Liver (tissue), 9 donors: ENCODE measurements around the gene CD96. TPM values are rescaled to one million over a fixed set of nuclear protein-coding genes. Genes with fewer than 3 reads are reported as not detected.

ENCODE experiments used
- DNase-seq: peaks from one replicate; pipeline ENCODE4 v3.0.0-alpha.2; 2017; ENCODE audit warnings: low spot score
- H3K27ac ChIP-seq, 2 donors: one replicate each; pipeline ENCODE4 v1.7.0; 2013; ENCODE audit warnings: inconsistent platforms in 2 of 2, low read length in 2 of 2, control low read depth in 1 of 2, low read depth in 1 of 2, mild to moderate bottlenecking in 1 of 2
- H3K27me3 ChIP-seq, 4 donors: one replicate each; pipeline versions ENCODE4 v1.6.1 to v1.7.0; 2013; ENCODE audit warnings: low read length in 3 of 4, inconsistent platforms in 1 of 4, mild to moderate bottlenecking in 1 of 4, moderate library complexity in 1 of 4; ENCODE audit not compliant: control insufficient read depth in 4 of 4, insufficient read depth in 4 of 4
- H3K36me3 ChIP-seq, 4 donors: one replicate each; pipeline versions ENCODE4 v1.6.1 to v1.7.0; 2013; ENCODE audit warnings: low read length in 3 of 4, mild to moderate bottlenecking in 3 of 4, low read depth in 1 of 4, moderate library complexity in 1 of 4; ENCODE audit not compliant: control insufficient read depth in 4 of 4, insufficient read depth in 3 of 4
- H3K4me1 ChIP-seq, 4 donors: one replicate each; pipeline versions ENCODE4 v1.6.1 to v1.7.0; 2013; ENCODE audit warnings: low read length in 3 of 4, mild to moderate bottlenecking in 3 of 4, moderate library complexity in 1 of 4; ENCODE audit not compliant: control insufficient read depth in 4 of 4, insufficient read depth in 4 of 4
- H3K4me3 ChIP-seq, 3 donors: one replicate each; pipeline versions ENCODE4 v1.6.1 to v1.7.0; 2013; ENCODE audit warnings: low read length in 3 of 3, control low read depth in 1 of 3, low read depth in 1 of 3, mild to moderate bottlenecking in 1 of 3
- H3K9ac ChIP-seq, 2 donors: one replicate each; pipeline ENCODE4 v1.7.0; 2013; ENCODE audit warnings: low read length in 2 of 2, mild to moderate bottlenecking in 2 of 2, moderate library complexity in 2 of 2, control low read depth in 1 of 2, low read depth in 1 of 2
- H3K9me3 ChIP-seq, 4 donors: one replicate each; pipeline versions ENCODE4 v1.6.1 to v1.7.0; 2013; ENCODE audit warnings: low read length in 3 of 4; ENCODE audit not compliant: control insufficient read depth in 4 of 4
- ATF3 ChIP-seq: IDR thresholded peaks from 2 replicates; pipeline ENCODE4 v1.6.1; 2016; ENCODE audit warnings: antibody characterized with exemption
- EGR1 ChIP-seq, 2 donors: IDR thresholded peaks; 2 replicates each; pipeline ENCODE4 v1.6.1; 2016 to 2018; ENCODE audit warnings: antibody characterized with exemption in 2 of 2, low read depth in 2 of 2
- FOXA1 ChIP-seq: IDR thresholded peaks from 2 replicates; pipeline ENCODE4 v1.6.1; 2016; ENCODE audit warnings: antibody characterized with exemption
- FOXA2 ChIP-seq: IDR thresholded peaks from 2 replicates; pipeline ENCODE4 v1.6.1; 2016; ENCODE audit warnings: antibody characterized with exemption
- GABPA ChIP-seq, 2 donors: IDR thresholded peaks in 1 of 2; conservative IDR thresholded peaks in 1 of 2; 2 replicates each; pipeline ENCODE4 v1.6.1; 2016; ENCODE audit warnings: antibody characterized with exemption in 2 of 2, mild to moderate bottlenecking in 1 of 2, moderate library complexity in 1 of 2
- HNF4A ChIP-seq, 2 donors: conservative IDR thresholded peaks; 2 replicates each; pipeline ENCODE4 v1.6.1; 2016; ENCODE audit warnings: antibody characterized with exemption in 2 of 2, mild to moderate bottlenecking in 2 of 2
- HNF4G ChIP-seq: IDR thresholded peaks from 2 replicates; pipeline ENCODE4 v1.6.1; 2016; ENCODE audit warnings: antibody characterized with exemption
- JUND ChIP-seq, 2 donors: IDR thresholded peaks; 2 replicates each; pipeline ENCODE4 v1.6.1; 2016; ENCODE audit warnings: antibody characterized with exemption in 2 of 2
- NR2F2 ChIP-seq: IDR thresholded peaks from 2 replicates; pipeline ENCODE4 v1.6.1; 2016; ENCODE audit warnings: antibody characterized with exemption
- RAD21 ChIP-seq, 2 donors: IDR thresholded peaks; 2 replicates each; pipeline ENCODE4 v1.6.1; 2016; ENCODE audit warnings: antibody characterized with exemption in 2 of 2, mild to moderate bottlenecking in 2 of 2
- RXRA ChIP-seq, 2 donors: IDR thresholded peaks; 2 replicates each; pipeline ENCODE4 v1.6.1; 2017 to 2018; ENCODE audit warnings: antibody characterized with exemption in 2 of 2, mild to moderate bottlenecking in 1 of 2
- SP1 ChIP-seq: IDR thresholded peaks from 2 replicates; pipeline ENCODE4 v1.6.1; 2018; ENCODE audit warnings: antibody characterized with exemption, mild to moderate bottlenecking
- TAF1 ChIP-seq: conservative IDR thresholded peaks from 2 replicates; pipeline ENCODE4 v1.6.1; 2016; ENCODE audit warnings: antibody characterized with exemption, mild to moderate bottlenecking
- YY1 ChIP-seq: IDR thresholded peaks from 2 replicates; pipeline ENCODE4 v1.6.1; 2016; ENCODE audit warnings: antibody characterized with exemption, mild to moderate bottlenecking
- ZBTB33 ChIP-seq: IDR thresholded peaks from 2 replicates; pipeline ENCODE4 v1.6.1; 2016; ENCODE audit warnings: antibody characterized with exemption
- WGBS: extraction: QIAGEN DNeasy Blood & Tissue Kit; methylation state at CpG from one replicate; pipeline ENCODE4 v1.1.7; 2013; 5-methylcytosine and 5-hydroxymethylcytosine counted together
- polyA plus RNA-seq, 2 donors: library from polyadenylated mRNA; stranded (reverse) in 1 of 2; unstranded in 1 of 2; fragments of 200-250 nt in 1 of 2; fragments of >200 nt in 1 of 2; fragmentation: Nextera tagmentation in 1 of 2; extraction: Ambion mirVana in 1 of 2; gene quantifications; one replicate each; pipeline versions ENCODE4 v1.2.1 to v1.2.3, GENCODE V29; 2013 to 2015
- total RNA-seq, 2 donors: library from RNA; depleted of rRNA; stranded (reverse); fragments of >200 nt; gene quantifications; one replicate each; pipeline ENCODE4 v1.2.3, GENCODE V29; 2014
- TF ChIP-seq, protein P1 (sequence below): IDR thresholded peaks from 2 replicates; pipeline ENCODE4 v1.6.1; 2016; ENCODE audit warnings: antibody characterized with exemption, mild to moderate bottlenecking
- TF ChIP-seq, protein P2 (sequence below): IDR thresholded peaks from 2 replicates; pipeline ENCODE4 v1.6.1; 2016; ENCODE audit warnings: antibody characterized with exemption
- TF ChIP-seq, protein P3 (sequence below): fragments of 150-350 bp; IDR thresholded peaks from 2 replicates; pipeline ENCODE4 v1.5.1; 2017; ENCODE audit warnings: improper control_type of control experiment, low read depth, low read length; ENCODE audit not compliant: missing input control
- donor health status: healthy.
- donor health status: healthy.
- donor health status: healthy.
- donor health status: healthy.
- donor health status: healthy.

Gene CD96
- total and polyA plus RNA-seq, 4 donors = 0.46 to 2.7 (median 0.92) TPM

GRCh38 chr3:111538111-111538510 lies 3.9 kb upstream of the CD96 start:
- Histone ChIP-seq H3K27me3 (no peaks in the 10 kb centered on the region), H3K4me1 (peaks cover 0 to 9% (median 3%) of the 10 kb centered on the region in 4 donors), H3K9ac (no peak overlapping the region), H3K9me3 (no peaks in the 10 kb centered on the region), H3K36me3 (no peaks in the 10 kb centered on the region), H3K4me3 (no peak overlapping the region), H3K27ac (no peak overlapping the region)
- WGBS = 100% methylated on average over 1 of the region's 1 CpG
- TF ChIP-seq EGR1 (IDR thresholded peaks at IDR 0.05; ENCODE audit: low read depth in 2 of 2) (no peak), YY1 (no peak), RXRA (IDR thresholded peaks at IDR 0.05) (no peak), FOXA1 (no peak), FOXA2 (no peak), ATF3 (no peak), RAD21 (IDR thresholded peaks at IDR 0.05) (no peak), HNF4G (no peak), HNF4A (conservative IDR thresholded peaks at IDR 0.05) (no peak), SP1 (no peak), GABPA (IDR thresholded peaks at IDR 0.05 in 1 of 2, conservative IDR thresholded peaks at IDR 0.05 in 1 of 2) (no peak), ZBTB33 (no peak), NR2F2 (no peak), TAF1 (no peak), JUND (IDR thresholded peaks at IDR 0.05) (no peak)
- TF ChIP-seq, protein P1, sequence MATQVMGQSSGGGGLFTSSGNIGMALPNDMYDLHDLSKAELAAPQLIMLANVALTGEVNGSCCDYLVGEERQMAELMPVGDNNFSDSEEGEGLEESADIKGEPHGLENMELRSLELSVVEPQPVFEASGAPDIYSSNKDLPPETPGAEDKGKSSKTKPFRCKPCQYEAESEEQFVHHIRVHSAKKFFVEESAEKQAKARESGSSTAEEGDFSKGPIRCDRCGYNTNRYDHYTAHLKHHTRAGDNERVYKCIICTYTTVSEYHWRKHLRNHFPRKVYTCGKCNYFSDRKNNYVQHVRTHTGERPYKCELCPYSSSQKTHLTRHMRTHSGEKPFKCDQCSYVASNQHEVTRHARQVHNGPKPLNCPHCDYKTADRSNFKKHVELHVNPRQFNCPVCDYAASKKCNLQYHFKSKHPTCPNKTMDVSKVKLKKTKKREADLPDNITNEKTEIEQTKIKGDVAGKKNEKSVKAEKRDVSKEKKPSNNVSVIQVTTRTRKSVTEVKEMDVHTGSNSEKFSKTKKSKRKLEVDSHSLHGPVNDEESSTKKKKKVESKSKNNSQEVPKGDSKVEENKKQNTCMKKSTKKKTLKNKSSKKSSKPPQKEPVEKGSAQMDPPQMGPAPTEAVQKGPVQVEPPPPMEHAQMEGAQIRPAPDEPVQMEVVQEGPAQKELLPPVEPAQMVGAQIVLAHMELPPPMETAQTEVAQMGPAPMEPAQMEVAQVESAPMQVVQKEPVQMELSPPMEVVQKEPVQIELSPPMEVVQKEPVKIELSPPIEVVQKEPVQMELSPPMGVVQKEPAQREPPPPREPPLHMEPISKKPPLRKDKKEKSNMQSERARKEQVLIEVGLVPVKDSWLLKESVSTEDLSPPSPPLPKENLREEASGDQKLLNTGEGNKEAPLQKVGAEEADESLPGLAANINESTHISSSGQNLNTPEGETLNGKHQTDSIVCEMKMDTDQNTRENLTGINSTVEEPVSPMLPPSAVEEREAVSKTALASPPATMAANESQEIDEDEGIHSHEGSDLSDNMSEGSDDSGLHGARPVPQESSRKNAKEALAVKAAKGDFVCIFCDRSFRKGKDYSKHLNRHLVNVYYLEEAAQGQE = no peak
- TF ChIP-seq, protein P2, sequence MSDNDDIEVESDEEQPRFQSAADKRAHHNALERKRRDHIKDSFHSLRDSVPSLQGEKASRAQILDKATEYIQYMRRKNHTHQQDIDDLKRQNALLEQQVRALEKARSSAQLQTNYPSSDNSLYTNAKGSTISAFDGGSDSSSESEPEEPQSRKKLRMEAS = no peak
- TF ChIP-seq, protein P3, sequence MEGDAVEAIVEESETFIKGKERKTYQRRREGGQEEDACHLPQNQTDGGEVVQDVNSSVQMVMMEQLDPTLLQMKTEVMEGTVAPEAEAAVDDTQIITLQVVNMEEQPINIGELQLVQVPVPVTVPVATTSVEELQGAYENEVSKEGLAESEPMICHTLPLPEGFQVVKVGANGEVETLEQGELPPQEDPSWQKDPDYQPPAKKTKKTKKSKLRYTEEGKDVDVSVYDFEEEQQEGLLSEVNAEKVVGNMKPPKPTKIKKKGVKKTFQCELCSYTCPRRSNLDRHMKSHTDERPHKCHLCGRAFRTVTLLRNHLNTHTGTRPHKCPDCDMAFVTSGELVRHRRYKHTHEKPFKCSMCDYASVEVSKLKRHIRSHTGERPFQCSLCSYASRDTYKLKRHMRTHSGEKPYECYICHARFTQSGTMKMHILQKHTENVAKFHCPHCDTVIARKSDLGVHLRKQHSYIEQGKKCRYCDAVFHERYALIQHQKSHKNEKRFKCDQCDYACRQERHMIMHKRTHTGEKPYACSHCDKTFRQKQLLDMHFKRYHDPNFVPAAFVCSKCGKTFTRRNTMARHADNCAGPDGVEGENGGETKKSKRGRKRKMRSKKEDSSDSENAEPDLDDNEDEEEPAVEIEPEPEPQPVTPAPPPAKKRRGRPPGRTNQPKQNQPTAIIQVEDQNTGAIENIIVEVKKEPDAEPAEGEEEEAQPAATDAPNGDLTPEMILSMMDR = no peak
- no peak for DNase-seq
